HG02852 (cell line): Measurements from ENCODE around the gene HDAC3.
"Not testable (repeated sequence)": the region's sequence is repeated elsewhere in the genome, so short reads cannot be mapped to it uniquely, and the experiment has no call there.

Source experiments
- ATAC-seq: cut with Tn5 transposase; IDR thresholded peaks from one replicate; pipeline ENCODE4 v1.9.1; 2021; ENCODE audit warnings: mild to moderate bottlenecking, moderate library complexity; ENCODE audit not compliant: unreplicated experiment

HDAC3 gene

DNA sequence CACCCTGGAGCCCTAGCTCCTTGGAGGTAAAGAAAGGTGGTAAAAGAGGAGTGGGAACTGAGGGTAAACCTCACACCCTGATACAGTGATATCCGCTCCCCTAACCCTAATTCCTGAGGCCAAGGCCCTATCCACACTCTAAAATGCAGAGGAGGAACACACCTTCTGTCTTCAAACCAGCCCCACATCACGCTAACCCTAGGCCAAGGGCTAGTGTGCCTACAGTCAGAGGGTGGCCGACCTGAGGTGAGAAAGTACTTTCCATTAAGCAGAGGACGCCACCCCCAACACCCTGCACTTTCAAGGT lies 590 bp downstream of the HDAC3 start:
- no peak for ATAC-seq

DNA sequence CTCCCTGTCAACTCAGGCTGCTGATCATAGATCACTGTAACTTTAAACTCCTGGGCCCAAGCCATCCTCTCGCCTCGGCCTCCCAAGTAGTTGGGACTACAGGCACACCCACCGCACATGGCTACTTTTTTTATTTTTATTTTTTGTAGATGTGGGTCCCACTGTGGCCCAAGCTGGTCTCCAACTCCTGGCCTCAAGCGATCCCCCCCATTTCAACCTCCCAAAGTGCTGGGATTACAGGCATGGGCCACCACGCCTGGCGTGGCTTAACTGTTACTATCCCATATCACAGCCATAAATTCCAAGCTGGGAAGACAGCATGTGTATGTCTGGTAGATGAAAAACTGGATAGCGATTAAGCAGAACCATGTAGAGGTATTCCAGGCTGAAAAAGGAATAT lies 1.0 kb downstream of the HDAC3 start:
- ATAC-seq = no peak

DNA sequence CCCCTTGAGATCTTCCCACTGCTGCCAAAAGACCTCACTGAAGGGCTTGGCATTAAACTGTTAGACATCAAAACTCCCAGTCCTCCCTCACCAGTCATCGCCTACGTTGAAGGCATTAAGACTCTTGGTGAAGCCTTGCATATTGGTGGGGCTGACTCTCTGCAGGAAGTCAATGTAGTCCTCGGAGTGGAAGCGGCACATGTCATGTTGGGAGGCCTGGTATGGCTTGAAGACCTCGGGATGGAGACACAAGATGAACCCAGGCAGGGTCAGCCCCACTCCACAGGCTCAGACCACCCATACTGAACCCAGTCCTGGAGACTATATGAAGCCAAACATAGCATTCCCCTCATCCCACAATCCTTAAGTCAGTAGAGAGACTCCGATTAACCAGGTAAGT lies 1.9 kb downstream of the HDAC3 start:
- no peak for ATAC-seq

DNA sequence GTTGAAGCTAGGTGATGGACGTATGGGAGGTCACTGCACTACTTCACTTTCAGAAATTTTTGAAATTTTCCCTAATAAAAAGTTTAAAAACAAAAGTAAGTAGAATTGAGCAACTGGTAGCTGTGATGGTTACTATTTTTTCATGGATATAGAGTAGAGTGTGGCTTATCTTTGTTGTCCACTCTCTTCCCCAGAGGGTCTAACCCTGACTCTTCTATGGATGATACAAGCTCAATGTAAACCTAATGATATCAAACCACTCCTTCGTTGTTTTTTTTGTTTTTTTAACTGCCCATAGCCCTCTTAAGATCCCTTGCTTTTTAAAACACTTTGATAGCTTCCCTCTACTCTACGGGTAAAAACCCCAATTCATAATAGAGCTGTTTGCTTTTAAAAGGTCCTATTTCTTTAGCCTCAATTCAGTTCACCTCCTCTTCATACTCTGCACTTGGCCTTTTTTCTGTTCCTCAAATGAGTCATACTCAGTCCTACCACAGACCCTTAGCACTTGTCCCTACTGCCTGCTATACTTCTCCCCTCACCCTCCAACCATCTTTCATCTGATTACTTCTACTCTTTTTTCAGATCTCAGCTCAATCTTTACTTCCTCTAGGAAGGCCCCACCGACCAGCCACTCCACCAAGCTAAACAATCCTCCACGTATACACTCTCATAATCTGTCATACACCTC lies 2.6 kb downstream of the HDAC3 start:
- ATAC-seq = peak; percentile 71

DNA sequence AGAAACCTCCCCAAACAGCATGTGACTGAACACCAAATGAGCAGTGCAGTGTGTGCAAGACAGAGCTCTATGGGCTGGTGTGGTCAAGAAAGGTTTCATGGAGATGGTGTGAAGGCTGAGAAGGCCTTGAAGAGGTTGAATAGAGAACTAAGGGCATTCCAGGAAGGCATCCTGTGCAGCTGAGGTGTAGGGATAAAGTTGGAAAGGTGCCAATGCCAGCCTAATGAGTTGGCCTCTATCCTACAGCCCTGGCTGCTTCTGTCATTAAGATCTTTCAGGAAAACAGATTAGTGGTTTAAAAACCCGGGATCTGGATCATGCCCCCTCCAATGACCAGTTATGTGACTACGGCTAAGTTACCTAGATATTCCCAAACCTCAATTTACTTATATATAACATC lies 4.0 kb downstream of the HDAC3 start:
- ATAC-seq = no peak

DNA sequence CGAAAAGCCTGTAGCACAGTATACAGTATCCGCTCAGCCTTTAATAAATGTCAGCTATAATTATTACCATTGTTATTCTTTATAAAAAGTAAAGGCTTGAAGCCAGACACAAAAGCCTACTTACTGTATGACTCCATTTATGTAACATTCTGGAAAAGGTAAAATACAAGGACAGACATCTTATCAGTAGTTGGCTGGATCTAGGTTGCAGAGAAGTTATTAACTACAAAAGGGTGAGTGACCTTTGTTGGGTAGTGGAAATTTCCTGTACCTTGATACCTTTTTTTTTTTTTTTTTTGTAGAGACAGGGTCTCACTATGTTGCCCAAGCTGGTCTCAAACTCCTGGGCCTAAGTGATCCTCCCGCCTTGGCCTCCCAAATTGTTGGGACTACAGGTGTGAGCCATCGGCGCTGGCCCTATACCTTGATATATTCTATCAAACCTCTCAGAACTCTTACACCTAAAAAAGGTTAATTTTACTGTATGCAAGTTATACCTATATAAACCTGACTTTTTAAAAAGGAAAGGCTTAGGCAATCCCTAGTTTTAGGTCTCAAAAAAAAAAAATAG lies 6.0 kb downstream of the HDAC3 start:
- no peak for ATAC-seq

DNA sequence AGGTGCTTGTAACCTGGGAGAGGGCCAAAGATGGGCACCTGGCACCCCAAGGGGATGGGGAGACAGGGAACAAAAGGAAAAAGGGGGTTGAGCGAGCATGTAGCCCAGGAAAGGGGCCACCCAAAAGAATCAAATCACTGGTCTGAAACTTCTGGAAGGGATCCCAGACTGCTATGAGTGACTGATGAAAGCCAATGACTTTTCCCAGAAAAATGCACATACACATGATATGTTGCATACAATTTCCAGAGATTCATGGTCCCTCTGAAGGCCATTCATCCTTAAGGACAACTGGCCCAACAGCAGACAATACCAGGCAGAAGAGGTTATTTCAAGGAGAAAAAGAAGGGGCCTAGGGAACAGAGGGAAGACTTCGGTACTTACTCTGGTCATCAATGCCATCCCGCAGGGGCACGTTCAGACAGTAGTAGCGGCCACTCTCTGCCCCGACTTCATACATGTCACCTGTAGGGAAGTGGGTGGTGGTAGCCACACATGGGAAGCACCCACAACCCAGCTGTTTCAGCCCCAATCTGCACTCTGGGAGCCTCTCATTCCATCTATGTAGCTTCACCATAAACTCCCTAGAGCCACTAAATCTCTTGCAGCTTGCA lies 8.4 kb downstream of the HDAC3 start:
- no peak for ATAC-seq

DNA sequence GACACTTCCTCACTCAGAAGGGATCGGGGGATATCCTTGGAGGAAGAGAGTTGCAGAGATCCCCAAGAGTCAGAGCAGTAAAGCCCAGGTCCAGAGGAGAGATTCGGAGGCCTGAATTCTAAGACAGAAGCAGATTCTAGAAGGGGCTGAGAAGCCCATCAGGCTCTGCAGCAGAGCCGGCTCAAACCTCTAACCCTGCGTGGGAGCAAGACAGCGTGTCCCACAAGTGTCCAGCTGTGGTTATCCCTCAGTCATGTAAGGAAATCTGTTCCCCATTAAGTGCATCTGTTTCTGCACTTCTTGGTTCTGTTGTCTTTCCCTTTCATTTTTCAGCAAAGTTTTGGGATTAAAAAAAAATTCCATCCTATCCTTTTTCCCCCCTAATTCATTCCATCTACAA lies 13.0 kb downstream of the HDAC3 start:
- ATAC-seq = no peak

DNA sequence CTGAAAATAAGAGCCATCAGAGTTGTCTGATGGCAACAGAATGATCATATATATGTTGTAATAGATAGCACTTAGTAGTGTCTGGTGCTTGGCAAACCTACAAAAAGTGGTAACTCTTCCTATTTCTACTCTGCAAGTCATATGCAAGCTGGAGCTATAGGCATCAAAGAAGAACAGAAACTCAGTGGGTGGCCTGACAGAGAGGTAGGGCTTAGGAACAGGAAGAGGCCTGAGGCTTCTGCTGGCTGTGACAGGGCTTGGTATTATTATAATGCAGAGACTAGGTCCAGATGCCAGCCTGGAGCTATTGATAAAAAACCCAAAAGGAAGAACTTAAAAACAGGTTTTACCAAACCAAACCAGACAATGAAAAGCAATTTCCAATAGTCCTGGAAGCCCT lies 13.5 kb downstream of the HDAC3 start:
- ATAC-seq = peak; percentile 53

DNA sequence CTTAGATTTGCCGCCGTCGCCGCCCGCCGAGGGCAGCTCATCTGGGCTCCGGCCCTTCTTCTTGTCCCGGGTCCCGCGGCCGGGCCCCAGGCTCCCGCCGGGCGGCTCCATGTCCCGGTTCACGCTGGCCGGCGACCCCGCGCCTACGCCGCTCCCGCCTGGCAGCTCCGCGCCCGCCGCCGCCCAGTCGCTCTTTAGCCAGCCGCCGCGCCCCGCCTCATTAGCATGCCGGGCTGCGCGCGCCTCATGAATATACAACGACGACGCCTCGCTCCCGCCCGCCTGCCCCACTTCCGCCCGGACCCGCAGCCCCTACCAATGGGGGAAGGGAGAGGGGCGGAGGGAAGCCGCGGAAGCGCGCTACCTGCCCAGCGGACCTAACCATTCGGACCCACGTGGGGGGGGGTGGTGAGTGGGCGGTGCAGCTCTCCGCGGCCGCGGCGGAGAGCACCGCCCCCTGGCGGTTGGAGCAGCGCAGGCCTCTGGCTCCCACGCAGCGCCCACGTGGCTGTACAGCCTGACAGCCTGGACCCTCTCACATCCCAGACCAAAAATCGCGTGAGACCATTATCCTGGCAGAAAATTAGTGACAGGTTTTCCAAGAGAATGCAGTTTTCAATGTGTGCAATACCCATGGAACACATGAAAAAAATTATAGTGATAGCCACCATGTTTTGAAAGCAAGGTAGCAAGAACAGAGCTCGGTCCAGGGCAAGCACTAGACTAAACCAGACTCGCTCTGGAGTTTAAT lies 17.7 kb downstream of the HDAC3 start, which contains the start of gene DIAPH1:
Gene DIAPH1 (minus strand): TSS at position 197 of the 751 bp plus-strand sequence. CDS start 86 bp downstream, at position 111.
- ATAC-seq = peak; percentile 79

DNA sequence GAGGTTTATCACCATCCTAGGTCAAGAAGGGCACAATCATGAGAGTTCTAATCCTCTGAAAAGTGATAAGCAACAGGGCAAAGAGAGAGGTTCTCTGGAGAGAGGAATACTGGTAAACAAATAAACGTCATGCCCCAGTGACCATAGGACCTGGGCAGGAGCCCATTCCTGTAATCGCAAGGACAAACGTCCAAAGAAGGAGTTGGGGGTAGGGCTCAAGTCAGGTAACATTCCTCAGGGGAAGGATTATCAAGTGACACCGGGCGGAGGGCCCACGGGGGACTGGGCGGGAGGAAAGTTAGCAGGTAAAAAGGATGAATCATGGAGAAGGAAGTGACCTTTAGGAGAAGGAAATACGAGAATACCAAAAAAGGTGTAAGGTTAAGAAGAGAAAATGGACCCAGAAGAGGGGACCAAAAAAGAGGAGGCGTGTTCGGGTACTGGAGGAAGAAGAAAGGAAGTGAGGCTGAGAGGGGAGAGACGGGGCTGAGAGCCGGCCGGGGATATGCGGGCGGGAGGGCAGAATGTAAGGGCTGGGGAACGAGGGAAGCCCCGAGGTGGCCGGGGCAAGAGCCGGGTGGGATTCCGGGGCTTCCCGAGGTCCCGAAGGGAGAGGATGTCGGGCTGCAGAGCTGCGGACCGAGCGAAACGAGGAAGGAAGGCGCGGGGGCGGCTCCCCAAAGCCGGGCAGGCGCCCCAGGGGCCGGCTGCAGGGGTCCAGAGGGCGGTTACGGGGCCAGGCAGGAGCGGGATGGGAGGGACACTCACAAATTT lies 18.4 kb downstream of the HDAC3 start:
- ATAC-seq = peak; percentile 33

DNA sequence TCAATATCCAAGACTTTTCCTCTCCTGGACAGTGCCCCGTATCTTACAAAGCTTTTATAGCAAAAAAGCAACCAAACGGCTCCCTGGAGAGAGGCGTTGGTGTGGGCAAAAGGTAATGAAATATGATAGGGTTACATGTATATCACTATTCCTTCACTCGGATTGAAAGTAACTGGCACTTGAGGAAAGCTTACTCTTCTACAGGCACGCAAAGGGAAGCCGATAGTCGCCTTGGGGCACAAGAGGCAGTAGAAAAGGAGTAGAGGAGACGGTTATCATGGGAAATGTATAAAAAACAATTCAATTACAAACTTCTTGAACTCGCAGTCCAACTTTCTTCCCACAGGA lies 19.0 kb downstream of the HDAC3 start:
- no peak for ATAC-seq

DNA sequence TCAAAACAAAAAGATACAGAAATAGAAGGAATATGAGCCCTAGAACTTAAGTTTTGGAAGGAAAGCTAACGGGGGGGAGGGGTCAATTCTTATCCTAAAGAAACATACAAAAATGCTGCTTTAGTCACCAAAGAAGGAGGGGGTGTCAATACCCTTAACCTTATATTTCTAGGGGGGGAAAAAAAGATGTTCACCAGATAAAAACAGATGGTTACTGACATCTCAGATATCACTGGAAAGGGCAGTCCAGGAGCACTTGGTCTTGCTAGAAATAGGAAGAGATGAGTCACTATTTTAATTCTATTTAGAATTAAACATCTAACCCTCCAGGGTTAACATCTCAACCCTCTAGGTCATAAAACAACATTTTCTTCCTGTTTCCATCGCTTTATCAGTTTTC lies 19.5 kb downstream of the HDAC3 start:
- no peak for ATAC-seq

DNA sequence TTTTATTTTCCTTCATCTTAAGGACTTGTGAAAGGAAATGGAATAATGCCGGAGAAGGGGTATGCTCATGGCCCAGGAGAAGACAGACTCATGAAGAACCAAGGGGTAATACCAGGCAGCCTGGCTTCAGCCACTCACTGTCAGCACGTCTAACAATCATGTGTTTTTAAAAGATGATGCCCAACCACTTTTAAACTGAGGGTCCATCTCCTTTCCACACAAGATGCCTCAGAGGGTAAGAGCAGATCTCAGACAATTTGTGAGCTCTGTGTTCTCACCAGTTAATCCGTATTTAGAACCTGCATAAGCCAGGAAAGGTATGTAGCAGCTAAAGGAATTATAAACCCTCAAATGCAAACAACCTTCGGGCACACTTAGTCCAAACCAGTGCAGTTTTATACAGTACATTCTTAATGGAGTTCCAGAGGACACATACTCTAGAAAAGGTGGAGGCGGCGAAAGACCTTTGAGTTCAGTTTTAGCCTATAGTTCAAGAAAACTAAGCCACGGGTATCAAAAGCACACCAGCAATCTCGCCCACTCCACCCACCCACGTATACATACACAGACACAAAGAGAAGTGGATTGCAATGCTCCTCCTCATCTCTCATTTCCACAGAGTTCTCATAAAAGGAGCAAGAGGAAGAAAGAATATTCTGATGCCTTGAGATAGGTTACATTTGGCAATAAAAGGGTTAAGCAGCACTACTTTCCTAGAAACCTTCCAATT lies 20.5 kb downstream of the HDAC3 start:
- no peak for ATAC-seq

DNA sequence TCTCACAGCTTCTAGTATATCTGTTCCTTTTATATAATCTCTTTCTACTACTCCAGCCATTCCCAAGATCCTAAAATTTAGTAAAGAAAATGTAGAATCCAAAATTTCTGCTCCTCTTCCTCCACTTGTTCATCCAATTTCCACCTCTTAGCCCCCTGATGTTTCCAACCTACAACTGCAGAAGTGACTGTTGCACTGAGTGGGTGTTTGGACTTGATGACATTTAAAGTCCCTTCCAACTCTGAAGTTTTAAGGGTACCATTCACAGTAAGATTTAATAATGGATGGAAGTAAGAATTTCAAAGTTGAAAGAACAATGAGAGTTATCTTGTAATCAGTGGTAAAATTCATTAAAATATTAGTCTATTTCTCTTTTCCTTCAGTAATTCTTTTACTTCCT lies 23.3 kb downstream of the HDAC3 start:
- ATAC-seq = no peak

DNA sequence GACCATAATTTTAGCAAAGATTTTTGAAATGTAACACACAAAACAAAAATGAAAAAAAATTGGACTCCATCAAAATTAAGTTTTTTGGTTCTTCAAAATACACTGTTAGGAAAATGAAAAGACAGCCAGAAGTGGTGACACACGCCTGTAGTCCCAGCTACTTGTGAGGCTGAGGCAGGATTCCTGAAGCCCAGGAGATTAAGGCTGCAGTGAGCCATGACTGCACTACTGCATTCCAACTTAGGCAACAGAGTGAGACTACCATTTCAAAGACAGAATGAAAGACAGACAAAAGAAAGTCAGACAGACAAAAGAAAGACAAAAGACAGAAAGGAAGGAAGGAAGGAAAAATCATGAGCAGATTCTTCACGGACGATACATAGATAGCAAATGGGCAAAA lies 25.4 kb downstream of the HDAC3 start:
- no peak for ATAC-seq

DNA sequence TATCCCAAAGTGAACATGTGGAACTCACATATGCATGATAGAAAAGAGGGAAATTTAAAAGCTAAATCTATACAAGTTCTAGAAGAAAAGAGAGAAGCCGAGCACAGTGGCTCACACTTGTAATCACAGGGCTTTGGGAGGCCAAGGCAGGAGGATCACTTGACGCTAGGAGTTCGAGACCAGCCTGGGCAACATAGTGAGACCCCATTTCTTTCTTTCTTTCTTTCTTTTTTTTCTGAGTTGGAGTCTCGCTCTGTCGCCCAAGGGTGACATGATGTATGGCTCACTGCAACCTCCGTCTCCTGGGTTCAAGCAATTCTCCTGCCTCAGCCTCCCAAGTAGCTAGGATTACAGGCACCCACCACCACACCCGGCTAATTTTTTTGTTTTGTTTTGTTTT lies 26.7 kb downstream of the HDAC3 start:
- ATAC-seq = not testable (repeated sequence)

DNA sequence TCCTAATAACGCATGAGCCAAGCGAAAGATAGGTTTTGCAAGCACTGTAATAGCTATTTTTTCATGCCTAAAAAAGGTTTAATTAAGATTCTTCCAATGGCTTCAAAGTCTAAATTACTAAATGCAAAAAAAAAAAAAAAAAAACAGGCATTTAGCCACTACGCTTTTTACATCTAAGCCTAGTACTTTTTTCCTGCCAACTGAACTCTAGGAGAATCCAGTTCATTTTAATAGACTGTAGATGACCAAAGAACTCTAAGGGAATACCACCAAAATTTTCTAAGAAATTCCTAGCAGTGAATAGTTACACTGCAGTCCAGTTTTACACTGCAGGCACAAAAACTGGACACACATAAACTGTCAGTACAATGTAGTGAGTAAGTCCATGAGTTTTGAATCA lies 27.6 kb downstream of the HDAC3 start:
- ATAC-seq = no peak

DNA sequence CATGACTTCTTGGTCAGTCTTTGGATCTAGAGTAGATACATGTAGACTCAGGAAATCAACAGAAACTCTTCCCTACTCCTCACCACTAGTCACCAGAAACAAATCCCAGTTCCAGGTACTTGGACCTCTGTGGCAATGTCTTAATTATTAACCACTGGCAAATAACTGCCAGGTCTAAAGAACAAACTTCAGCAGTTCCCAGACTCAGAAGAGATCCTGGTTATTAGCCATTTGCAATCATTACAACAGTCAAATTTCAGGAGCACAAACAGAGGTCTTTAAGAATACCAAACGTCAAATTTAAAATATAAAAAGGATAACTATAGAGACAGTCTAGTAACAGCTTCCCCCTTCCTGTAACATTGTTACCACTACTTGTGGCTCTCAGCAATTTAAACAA lies 28.1 kb downstream of the HDAC3 start:
- ATAC-seq = no peak

DNA sequence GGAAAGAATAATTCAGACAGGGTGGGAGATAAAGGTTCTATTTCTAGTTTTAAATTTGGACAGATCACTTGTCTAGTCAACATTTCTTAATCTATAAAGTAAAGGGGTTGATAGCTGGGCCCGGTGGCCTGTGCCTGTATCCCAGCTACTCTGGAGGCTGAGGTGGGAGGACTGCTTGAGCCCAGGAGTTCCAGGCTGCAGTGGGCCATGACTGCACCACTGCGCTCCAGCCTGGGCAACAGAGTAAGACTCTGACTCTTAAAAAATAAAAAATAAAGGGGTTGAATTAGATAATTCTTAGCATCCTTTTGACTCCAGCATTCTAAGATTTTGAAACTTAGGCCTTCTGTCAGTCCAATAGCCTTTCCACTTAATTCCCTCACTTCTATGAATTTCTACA lies 28.6 kb downstream of the HDAC3 start:
- no peak for ATAC-seq
